ENCODE results near the gene ZNF8.
"Not testable (repeated sequence)": the region's sequence is repeated elsewhere in the genome, so short reads cannot be mapped to it uniquely, and the experiment has no call there.

ZNF8 gene

DNA sequence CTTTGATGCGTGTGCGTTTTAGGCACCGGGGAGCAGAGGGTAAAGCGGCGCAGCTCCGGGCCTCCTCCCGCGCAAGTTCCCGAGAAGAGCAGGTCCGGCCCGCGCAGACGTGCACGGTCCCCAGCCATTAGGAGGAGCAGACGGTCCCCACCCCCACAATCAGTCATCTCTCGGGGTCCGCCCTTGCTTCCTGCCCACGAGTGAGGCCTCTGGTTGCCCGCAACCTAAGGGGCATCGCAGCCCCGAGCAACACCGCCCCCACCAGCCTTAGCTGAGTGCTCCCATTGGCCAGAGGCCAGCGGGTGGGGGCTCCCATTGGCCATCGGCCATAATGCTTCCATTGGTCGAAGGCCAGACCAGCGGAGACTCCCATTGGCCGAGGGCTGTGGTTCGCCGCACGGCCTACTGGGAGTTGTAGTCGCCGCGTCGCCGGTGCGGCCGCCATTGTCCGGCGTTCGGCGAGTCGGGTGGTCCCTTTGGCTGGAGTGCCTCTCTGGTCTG is at the start of gene ZNF8:
Gene ZNF8, plus strand, starts transcription at position 415 of the 501 bp plus-strand sequence. CDS start 127 bp downstream, outside the sequence.
- peak; percentile 91 for DNase-seq

DNA sequence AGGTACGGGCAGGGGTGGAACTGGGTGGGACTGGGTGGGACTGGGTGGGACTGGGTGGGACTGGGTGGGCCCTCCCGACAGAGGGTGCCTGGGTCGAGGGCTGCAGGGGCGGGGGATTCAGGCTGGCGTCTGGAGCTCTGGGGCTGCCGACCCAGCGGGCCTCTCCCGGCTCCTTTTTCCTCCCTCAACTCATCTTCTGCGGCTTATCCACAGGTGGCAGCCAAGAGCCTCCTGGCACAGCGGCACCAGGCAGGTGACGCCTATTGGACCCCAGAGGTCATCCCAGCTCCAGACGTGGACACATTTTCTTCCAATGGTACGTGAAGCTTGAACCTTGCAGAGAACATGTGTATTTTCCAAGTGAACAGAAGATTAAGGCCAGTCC is 49.5 kb upstream of the ZNF8 start:
- no peak for DNase-seq

DNA sequence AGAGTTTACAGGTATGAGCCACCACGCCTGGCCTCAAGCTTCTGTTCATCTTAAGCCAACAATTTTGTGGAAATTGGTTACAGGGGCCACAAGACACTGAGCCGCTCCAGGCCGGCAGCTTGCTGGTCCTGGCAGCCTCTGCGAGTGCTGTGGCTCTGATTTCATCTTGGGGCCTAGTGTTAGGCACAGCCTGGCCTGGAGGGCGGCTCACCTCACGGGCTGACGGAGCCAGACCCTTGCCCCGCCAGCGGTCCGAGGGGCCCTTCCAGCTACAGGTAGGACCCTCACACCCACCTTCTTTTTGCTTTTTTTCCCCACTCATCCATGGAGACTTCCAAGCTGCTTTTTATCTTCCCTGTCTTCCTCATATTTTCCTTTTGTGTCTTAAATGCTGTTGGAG is 41.4 kb upstream of the ZNF8 start:
- no peak for DNase-seq

DNA sequence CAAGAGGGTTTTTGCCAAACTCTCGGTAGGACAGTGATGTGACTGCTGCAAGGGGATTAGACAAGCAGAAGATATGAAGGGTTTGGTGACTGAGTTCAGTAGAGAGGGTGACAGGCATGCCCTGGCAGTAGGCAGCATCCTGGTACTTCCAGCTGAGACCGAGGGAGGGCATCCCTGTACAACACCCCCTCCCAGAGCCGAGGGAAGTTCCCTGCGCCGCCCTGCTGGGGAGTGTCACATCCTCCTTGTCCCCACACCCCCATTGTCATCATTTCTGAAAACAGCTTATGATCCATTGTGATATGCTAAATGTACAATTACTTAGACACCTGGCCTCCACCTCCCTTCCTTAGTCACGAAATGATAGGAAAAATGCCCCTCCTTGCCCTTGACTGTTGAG is 35.4 kb upstream of the ZNF8 start:
- no peak for DNase-seq

DNA sequence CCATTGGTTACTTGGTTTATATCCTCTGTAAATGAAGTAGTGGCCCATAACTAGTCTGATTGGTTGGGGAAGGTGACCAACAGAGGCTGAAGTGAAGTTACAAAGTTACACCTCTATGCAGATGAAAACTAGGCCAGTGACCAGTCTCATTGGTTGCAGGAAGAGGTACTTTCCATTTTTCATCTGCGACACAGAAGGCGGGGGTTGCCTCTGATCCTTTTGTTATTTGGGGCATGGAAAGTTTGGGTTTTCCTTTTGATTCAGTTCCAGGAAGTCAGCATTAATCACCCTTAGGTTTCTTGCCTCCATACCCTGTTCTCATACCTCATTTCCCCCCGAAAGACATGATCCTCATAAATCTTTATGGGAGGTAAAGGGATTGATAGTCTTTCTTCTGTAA is 29.9 kb upstream of the ZNF8 start:
- DNase-seq = no peak

DNA sequence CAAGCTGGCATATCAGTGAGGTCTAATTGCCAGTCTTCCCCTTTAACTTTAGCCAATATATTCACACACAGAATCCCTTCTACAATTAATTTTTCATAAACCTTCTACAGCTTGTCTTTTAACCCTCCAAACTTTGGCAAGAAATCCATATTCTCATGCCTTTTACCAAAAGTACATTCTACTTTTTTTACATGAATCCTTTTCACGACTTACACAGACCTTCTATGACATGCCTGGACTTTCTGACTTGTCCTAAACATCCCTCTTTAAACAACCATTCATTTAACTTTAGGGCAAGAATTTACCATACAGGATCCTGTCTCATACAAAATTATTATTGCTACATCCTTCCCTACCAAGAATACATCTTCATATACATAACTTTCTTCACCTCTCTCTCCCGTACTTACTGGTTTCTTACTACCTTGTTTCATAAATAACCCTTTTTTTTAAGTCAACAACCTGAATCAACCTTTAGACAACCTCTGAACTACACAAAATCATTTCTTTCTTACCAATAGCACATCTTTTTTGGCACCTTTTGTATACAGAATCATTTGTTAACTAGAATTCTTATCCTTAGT is 26.6 kb upstream of the ZNF8 start:
- DNase-seq = no peak

DNA sequence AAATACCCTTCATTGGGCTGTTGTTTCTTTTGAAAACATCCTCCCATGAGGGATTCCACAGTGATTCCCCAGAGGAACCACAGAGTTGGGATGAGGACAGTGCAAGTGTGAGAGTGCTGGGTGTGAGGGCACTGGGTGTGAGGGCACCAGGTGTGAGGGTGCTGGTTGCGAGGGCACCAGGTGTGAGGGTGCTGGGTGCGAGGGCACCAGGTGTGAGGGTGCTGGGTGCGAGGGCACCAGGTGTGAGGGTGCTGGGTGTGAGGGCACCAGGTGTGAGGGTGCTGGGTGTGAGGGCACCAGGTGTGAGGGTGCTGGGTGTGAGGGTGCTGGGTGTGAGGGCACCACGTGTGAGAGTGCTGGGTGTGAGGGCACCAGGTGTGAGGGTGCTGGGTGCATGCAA is 20.5 kb upstream of the ZNF8 start:
- DNase-seq = not testable (repeated sequence)

DNA sequence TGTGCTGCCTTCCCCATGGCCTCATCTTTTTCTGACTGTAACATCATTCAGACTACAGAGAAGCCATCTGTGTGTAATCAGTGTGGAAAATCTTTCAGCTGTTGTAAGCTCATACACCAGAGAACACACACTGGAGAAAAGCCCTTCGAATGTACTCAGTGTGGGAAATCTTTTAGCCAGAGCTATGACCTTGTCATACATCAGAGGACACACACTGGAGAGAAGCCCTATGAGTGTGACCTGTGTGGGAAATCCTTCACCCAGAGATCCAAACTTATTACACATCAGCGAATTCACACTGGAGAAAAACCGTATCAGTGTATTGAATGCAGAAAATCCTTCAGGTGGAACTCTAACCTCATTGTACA is 17.2 kb upstream of the ZNF8 start:
- no peak for DNase-seq

DNA sequence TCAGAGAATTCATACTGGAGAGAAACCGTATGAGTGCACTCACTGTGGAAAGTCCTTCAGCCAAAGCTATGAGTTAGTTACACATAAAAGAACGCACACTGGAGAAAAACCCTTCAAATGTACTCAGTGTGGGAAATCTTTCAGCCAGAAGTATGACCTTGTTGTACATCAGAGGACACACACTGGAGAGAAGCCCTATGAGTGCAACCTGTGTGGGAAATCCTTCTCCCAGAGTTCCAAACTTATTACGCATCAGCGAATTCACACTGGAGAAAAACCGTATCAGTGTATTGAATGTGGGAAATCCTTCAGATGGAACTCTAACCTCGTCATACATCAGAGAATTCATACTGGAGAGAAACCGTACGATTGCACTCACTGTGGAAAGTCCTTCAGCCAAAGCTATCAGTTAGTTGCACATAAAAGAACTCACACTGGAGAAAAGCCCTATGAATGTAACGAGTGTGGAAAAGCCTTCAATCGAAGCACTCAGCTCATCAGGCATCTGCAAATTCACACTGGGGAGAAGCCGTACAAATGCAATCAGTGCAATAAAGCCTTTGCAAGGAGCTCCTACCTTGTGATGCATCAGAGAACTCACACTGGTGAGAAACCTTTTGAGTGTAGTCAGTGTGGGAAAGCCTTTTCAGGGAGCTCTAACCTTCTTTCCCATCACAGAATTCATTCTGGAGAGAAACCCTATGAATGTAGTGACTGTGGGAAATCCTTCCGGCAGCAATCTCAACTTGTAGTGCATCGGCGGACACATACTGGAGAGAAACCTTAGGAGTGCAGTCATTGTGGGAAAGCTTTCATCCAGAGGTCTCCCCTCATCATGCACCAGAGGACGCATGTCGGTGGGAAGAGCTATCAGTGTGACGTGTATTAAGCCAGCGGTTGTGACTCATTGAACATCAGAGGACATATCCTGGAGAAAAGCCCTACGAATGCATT is 16.5 kb upstream of the ZNF8 start:
- no peak for DNase-seq

DNA sequence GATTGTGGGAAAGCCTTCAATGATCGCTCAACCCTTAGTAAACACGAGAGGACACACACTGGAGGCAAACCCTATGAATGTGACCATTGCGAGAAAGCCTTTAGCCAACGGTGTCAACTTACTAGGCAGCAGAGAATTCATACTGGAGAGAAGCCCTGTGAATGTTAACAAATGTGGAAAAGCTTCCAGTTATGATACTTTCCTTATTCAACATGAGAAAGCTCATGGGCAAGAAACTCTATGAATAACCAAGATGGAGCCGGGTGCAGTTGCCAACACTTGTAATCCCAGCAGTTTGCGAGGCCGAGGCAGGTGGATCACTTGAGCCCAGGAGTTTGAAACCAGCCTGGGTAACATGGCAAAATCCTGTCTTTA is 15.8 kb upstream of the ZNF8 start:
- DNase-seq = no peak

DNA sequence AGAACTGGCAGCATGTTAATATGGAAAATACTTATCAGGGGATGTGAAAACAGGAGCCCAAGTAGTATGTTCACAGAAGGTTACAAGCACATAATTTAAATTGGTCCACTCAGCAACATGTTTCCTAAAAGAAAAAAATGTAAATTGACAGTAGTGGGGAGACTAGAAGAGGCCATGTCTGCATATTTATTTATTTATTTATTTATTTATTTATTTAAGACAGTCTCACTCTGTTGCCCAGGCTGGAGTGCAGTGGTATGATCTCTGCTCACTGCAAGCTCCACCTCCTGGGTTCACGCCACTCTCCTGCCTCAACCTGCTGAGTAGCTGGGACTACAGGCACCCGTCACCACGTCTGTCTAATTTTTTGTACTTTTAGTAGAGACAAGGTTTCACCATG is 13.7 kb upstream of the ZNF8 start:
- DNase-seq = no peak

DNA sequence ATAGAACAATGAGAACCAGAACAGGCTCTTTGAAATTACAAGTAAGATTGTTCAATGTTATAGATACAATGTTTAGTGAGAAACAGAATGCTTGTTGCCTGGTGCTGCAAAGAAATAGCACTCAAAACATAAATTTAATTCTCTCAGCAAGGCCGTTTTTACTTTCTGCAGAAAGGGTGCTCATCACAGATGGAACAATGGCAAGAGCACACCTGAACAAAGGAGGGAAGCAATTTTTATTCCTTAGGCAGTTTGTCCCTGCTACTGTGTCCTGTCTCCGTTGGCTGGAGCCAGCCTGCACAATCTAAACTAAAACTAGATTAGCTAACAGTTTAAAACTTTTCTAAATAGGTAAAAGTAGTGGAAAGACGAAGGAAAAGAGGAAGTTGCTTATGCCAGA is 10.4 kb upstream of the ZNF8 start:
- DNase-seq = no peak

DNA sequence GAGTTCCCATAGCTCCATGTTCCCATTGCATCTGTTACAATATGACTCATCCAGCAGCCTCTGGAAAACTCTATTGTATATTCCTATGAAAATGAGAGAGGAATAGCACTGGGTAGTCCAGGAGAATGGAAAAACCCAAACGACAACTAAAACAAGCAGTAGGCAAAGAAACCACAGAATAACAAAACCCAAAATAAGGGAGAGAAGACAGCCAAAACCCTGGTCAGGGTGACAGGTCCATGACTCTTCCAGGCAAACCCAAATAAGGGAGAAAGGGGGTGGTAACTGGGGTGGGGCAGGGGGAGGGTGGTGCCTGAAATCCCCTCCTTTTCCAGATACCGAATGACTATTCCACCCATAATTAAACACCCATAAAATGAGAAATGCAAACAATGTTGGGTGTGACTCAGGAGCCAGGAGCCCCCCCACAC is 4.0 kb upstream of the ZNF8 start:
- DNase-seq = no peak

DNA sequence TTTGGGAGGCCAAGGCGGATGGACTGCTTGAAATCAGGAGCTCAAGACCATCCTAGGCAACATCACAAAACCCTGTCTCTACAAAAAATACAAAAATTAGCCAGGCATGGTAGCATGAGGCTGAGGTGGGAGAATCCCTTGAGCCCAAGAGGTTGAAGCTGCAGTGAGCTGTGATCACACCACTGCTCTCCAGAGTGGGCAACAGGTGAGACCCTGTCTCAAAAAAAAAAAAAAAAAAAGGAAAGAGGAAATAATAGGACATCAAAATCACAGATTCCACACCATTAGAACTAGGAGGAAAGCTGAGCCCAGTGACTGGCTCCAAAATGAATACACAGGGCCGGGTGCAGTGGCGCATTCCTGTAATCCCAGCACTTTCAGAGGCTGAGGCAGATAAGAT is 3.2 kb upstream of the ZNF8 start:
- no peak for DNase-seq

DNA sequence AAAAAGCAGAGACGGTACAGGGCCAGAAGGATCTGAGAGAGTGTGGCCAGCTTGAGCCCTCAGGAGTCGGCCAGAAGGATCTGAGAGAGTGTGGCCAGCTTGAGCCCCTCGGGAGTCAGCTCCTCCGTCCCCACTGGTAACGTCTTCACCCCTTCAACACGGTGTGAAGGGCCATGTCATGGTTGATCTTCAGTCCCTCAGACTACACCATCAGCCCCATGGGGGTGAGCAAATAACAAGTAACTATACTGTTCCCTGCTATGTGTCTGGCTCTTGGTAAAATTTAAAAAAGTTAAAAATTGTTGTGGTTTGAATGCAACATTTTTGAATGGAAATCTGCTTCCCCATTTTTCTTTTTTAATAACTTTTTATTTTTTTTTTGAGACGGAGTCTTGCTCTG is 1.6 kb upstream of the ZNF8 start:
- DNase-seq = no peak

DNA sequence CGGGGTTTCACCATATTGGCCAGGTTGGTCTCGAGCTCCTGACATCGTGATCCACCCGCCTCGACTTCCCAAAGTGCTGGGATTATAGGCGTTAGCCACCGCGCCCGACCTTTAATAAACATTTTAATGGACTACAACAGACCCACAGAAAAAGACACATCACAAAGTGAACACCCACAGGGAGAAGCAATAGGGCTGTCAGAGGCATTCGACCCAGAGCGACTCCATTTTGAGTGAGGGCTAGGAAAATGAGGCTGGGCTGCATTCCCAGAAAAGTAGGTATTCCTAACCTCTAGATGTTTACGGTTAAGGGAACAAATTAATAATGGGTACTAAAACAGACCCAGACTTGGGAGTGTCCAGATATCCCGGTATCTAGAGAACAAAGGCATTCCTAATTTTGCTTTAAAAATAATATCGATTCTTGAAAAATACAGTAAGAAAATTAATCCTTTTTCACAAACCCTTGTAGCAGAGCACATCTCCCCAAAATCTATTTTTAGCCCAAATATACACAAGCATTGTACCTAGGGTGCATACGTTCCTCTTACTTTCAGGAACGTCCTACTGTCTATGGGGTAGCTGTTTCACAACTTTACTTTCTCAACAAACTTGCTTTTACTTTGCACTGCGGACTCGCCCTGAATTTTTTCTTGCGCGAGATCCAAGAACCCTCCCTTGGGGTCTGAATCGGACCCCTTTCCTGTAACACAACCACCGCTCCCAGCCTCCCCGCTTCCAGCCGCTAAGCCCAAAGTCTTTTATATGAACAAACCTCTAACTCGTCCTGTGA is 811 bp upstream of the ZNF8 start:
- no peak for DNase-seq

DNA sequence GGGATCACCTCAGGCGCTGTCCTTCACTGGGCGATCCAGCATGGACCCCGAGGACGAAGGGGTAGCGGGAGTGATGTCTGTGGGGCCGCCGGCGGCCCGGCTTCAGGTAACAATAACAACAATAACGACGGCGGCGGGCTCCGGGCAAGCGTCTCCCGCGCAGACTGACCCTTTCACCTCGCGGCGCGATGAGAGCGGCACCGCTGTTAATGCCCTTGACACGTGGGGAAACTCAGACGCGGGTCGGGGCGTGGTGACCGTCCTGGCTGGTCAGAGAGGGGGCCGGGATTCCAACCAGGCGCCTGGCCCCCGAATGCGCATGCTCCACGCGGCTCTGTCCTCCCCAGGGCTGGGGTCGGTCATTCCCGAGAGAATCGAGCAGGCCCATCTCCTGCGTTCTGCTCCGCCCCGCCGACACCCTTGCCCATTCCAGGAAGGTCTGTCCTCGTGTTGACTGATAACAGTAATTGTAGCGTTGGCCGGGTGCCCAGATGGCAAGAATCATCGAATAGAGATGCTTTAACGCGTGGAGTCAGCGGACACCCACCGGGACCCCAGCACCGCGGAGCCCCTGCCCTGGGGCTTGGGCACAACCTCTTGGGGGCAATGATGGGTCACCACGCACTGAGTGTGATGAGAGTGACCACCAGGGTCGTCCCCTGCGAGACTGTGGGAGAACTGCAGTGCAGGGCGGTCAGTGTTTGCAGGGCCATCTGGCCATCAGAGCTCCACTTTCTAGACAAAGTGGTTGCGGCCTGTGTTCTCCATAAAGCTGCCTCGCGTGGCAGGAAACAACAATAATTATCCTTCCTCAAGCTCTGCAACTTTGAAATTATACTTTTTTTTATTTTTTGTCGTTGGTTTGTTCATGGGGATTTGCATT is 528 bp downstream of the ZNF8 start:
- no peak for DNase-seq

DNA sequence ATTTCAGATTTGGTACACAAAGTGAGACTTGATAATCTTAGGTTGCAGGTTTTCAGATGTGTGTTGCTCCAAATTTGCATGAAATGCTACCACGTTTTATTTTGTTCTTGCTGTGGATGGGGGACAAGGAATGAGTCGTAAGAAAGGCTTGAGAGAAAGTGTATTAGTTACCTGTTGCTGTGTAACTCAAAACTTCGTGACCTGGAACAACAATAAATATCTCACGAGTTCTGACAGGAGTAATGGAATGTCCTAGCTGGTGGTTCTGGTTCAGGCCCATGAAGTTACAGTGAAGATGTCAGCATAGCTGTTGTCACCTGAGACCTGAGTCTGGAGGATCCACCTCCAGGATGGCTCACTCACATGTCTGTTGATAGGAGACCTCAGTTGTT is 1.2 kb downstream of the ZNF8 start:
- DNase-seq = no peak

DNA sequence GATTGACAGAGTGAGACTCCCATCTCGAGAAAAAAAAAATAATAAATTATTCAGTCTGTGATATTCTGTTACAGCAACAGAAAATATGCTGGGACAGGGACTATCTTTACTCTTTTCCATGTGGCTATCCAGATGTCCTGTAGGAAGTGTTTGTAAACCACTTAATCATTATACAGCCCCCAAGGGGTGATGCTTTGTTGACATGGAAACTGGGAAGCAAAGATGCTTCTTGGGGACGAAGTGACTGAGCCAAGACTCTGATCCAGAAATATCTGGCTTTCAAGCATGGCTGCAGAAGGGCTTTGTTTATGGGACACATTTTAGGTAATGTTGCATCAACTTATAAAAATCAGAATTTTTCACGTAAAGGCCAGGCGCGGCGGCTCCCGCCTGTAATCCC is 5.4 kb downstream of the ZNF8 start:
- DNase-seq = no peak

DNA sequence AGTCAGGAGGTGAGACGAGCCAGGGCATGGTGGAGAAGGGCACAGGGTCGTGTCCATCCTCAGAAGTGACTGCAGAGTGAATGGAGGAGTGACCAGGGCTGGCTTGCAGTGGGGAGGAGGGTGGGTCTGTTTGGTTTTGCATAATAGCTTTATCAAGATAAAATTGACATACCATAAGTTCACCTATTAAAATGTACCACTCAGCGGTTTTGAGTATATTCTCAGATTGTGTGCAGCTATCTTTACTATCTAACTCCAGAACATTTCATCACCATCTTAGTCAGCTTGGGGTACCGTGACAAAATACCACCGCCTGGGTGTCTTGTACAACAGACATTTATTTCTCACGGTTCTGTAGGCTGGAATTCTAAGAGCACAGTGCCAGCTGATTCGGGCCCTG is 13.2 kb downstream of the ZNF8 start:
- DNase-seq = no peak

DNA sequence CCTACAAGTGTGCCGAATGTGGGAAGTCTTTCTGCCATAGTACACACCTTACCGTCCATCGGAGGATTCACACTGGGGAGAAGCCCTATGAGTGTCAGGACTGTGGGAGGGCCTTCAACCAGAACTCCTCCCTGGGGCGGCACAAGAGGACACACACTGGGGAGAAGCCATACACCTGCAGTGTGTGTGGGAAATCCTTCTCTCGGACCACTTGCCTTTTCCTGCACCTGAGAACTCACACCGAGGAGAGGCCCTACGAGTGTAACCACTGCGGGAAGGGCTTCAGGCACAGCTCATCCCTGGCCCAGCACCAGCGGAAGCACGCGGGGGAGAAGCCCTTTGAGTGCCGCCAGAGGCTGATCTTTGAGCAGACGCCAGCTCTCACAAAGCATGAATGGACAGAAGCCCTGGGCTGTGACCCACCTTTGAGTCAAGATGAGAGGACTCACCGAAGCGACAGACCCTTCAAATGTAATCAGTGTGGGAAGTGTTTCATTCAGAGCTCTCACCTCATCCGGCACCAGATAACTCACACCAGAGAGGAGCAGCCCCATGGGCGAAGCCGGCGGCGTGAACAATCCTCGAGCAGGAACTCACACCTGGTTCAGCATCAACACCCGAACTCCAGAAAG is 16.1 kb downstream of the ZNF8 start:
- no peak for DNase-seq

DNA sequence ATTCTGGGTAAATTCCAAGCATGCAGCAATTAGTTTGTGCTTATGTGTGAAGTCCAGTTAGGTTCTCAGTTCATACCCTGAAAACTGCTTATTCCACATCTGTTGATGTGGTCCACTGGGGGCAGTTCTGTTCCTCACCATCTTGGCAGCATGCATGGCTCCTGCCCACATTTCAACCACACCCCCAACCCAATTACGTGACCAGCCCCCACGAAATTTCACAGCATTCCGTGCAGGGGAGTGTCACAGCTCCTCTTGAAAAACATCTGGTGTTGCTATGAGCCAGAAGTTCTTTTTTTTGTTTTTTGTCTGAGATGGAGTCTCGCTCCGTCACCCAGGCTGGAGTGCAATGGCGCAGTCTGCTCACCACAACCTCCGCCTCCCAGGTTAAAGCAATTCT is 17.3 kb downstream of the ZNF8 start:
- DNase-seq = no peak
